Choroid plexus epithelial cell (primary cell): ENCODE measurements around the gene ABCA3.

Experiments
- DNase-seq: peaks from one replicate; pipeline ENCODE4 v3.0.0-alpha.2; 2010; ENCODE audit warnings: low read depth
- H3K4me3 ChIP-seq: 2 replicates; pipeline ENCODE4 v1.5.1; 2011; ENCODE audit warnings: low read depth, mild to moderate bottlenecking, control low read depth, low read length, moderate library complexity
- TF ChIP-seq, protein P1 (sequence below): conservative IDR thresholded peaks from 2 replicates; pipeline ENCODE4 v1.5.1; 2011; ENCODE audit warnings: low read depth, mild to moderate bottlenecking, control low read depth, inconsistent platforms, low read length, moderate library complexity

Gene ABCA3

DNA sequence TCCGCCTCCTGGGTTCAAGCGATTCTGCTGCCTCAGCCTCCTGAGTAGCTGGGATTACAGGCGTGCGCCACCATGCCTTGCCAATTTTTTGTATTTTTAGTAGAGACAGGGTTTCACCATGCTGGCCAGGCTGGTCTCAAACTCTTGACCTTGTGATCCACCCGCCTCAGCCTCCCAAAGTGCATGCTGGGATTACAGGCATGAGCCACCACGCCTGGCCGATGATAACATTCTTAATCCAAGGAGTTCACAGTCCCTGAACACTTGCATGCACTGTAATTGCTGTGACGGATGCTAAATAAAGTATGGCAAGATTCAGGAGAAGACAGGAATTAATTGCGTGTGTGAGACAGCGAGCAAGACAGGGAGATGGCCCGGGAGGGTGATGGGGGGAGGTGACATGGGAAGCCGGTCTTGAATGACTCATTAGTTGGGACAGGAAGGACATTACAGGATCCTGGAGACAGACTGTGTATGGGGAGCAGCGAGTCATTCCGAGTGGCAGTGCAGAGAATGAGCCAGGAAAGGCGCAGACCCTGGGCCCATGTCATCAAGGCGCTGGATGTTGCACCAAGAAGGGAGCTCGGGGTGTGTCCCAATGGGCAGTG, 6.7 kb downstream of the ABCA3 start:
- H3K4me3 ChIP-seq = no peak overlapping the region
- no peak for DNase-seq
- TF ChIP-seq, protein P1, sequence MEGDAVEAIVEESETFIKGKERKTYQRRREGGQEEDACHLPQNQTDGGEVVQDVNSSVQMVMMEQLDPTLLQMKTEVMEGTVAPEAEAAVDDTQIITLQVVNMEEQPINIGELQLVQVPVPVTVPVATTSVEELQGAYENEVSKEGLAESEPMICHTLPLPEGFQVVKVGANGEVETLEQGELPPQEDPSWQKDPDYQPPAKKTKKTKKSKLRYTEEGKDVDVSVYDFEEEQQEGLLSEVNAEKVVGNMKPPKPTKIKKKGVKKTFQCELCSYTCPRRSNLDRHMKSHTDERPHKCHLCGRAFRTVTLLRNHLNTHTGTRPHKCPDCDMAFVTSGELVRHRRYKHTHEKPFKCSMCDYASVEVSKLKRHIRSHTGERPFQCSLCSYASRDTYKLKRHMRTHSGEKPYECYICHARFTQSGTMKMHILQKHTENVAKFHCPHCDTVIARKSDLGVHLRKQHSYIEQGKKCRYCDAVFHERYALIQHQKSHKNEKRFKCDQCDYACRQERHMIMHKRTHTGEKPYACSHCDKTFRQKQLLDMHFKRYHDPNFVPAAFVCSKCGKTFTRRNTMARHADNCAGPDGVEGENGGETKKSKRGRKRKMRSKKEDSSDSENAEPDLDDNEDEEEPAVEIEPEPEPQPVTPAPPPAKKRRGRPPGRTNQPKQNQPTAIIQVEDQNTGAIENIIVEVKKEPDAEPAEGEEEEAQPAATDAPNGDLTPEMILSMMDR = no peak

GRCh38 chr16:2333231-2333630, 7.3 kb downstream of the ABCA3 start:
- H3K4me3 ChIP-seq = no peak overlapping the region
- DNase-seq = no peak
- TF ChIP-seq, protein P1 = no peak

DNA sequence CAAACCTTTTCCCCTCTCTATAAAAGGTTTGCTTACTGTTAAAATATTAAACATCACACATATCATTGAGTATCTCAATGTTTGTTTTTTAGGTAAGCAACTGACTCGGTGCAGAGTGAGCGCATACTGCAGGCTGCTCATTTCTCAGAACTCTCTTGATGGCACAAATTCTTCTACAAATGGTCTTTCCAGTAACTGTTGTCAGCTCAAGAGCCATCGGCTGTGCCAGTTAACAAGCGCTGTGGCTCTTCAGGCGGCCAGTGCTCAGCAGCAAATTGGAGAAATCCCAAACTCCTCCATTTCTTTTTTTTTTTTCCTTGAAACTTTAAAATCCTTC, 8.6 kb downstream of the ABCA3 start:
- TF ChIP-seq, protein P1 = no peak
- DNase-seq = no peak
- H3K4me3 ChIP-seq = no peak overlapping the region

DNA sequence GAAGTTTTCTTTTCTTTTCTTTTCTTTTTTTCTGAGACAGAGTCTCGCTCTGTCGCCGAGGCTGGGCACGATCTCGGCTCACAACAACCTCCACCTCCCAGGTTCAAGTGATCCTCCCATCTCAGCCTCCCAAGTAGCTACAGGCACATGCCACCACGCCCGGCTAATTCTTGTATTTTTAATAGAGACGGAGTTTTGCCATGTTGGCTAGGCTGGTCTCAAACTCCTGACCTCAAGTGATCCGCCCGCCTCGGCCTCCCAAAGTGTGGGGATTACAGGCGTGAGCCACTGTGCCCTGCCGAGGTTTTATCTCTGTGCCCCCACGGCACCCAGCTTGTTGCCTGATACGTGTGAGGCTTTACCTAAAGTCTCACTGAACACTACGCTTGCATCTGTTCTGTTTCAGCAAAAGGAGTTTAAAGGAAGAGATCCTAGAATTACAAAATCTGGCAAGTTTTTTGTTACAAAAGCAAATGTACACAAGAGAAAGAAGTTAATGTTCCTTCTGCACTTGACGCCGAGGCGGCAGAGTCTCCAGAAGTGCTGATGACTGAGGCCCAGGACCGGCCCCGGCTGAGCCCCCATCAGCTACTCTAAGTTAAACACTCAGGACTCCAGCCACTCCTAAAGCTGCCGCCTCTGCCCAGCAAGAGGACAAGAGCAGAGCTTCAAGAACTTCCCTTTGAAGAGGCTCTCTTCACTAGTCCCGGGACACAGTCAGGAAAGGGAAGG, 9.2 kb downstream of the ABCA3 start:
- TF ChIP-seq, protein P1 = no peak
- DNase-seq = no peak
- H3K4me3 ChIP-seq = no peak overlapping the region

DNA sequence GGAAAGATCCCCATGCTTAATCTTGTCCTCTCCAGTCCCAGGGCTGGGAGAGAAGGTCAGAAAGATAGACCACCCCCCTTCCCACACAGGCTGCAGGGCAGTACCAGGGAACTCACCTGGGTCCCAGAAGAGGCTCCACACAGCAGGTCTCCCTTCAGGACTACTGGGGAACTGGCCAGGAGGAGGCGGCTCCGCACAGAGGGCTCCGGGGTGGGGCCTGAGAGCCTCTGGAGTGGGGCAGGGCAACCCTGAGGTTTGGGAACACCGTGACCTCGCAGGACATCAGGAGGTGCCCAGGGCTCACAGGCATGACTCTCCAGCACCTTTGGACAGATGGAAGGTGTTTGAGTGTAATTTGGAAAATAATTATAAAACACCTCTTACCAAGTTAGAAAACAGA, 11.0 kb downstream of the ABCA3 start:
- TF ChIP-seq, protein P1 = no peak
- no peak for DNase-seq
- H3K4me3 ChIP-seq = no peak overlapping the region

DNA sequence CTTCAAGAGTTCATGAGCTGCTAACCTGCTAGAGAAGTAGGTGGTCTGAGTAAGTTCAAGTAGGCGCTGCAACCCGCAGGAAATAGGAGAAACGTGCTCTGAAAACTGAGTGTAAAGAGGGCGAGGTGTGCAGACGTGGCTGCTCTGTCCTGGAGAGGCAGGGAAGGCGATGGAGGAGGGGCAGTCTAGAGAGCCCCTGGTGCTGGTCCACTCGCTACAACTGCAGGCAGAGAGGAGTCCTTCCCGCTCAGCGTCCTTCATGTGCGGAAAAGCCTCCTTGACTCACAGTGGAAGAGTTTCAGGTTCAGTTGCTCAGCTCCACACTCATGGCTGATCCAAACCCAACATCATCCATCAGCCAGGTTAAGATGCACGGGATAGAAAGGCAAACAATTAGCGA, 12.1 kb downstream of the ABCA3 start:
- no peak for DNase-seq

GRCh38 chr16:2326191-2326590, 14.3 kb downstream of the ABCA3 start:
- TF ChIP-seq, protein P1 = no peak
- DNase-seq = no peak
- no peak overlapping the region for H3K4me3 ChIP-seq

More for the DNA sequence above, 12.1 kb downstream of the ABCA3 start:
- H3K4me3 ChIP-seq = no peak overlapping the region
- TF ChIP-seq, protein P1 = no peak
